ENCODE results near the gene ZFP36L2.

GRCh38 chr2:43198263-43198662, 28.1 kb downstream of the ZFP36L2 start:
- TF ChIP-seq CTCF (conservative IDR thresholded peaks at IDR 0.05), result no peak
- no peak for TF ChIP-seq EZH2 (IDR thresholded peaks at IDR 0.05; ENCODE audit: low read depth)
